ES-I3 (cell line): ENCODE measurements around the gene MTA1.

Experiments
- H3K36me3 ChIP-seq: 2 replicates; pipeline ENCODE4 v1.6.1; 2013; ENCODE audit warnings: mild to moderate bottlenecking, low read length, control low read depth, moderate library complexity; ENCODE audit not compliant: insufficient read depth
- H3K4me1 ChIP-seq: 2 replicates; pipeline ENCODE4 v1.6.1; 2013; ENCODE audit warnings: mild to moderate bottlenecking, control low read depth, low read length; ENCODE audit not compliant: insufficient read depth
- H3K9ac ChIP-seq: 2 replicates; pipeline ENCODE4 v1.6.1; 2013; ENCODE audit warnings: low read depth, mild to moderate bottlenecking, low read length, moderate library complexity
- H3K9me3 ChIP-seq: 2 replicates; pipeline ENCODE4 v1.6.1; 2013; ENCODE audit warnings: mild to moderate bottlenecking, low read length, moderate library complexity; ENCODE audit not compliant: control insufficient read depth, insufficient read depth

MTA1 gene

GRCh38 chr14:105392131-105393090 is 27.2 kb upstream of the MTA1 start:
- Histone ChIP-seq H3K9ac (no peak overlapping the region), H3K9me3 (no peaks in the 10 kb centered on the region), H3K4me1 (no peaks in the 10 kb centered on the region), H3K36me3 (no peaks in the 10 kb centered on the region)

GRCh38 chr14:105393151-105393550 is 26.5 kb upstream of the MTA1 start:
- no peaks in the 10 kb centered on the region for H3K4me1 ChIP-seq
- H3K36me3 ChIP-seq: no peaks in the 10 kb centered on the region
- H3K9ac ChIP-seq: no peak overlapping the region
- no peaks in the 10 kb centered on the region for H3K9me3 ChIP-seq

GRCh38 chr14:105394714-105395537 is 24.7 kb upstream of the MTA1 start:
- no peaks in the 10 kb centered on the region for H3K4me1 ChIP-seq
- H3K36me3 ChIP-seq: no peaks in the 10 kb centered on the region
- 0 out of 2 replicates have a peak, but pooled peaks cover 5% of the 10 kb centered on the region for H3K9me3 ChIP-seq
- no peak overlapping the region for H3K9ac ChIP-seq

GRCh38 chr14:105395538-105395854 is 24.1 kb upstream of the MTA1 start:
- Histone ChIP-seq H3K9ac (no peak overlapping the region), H3K9me3 (0 out of 2 replicates have a peak, but pooled peaks cover 5% of the 10 kb centered on the region), H3K36me3 (no peaks in the 10 kb centered on the region), H3K4me1 (no peaks in the 10 kb centered on the region)

GRCh38 chr14:105397350-105397931 is 22.2 kb upstream of the MTA1 start:
- peak overlapping the region; percentile 80; the same call in 1 of the 2 replicates for H3K9ac ChIP-seq
- H3K36me3 ChIP-seq: no peaks in the 10 kb centered on the region; the same call in 1 of the 2 replicates
- H3K9me3 ChIP-seq: peaks cover 9% of the 10 kb centered on the region
- no peaks in the 10 kb centered on the region for H3K4me1 ChIP-seq

- no peaks in the 10 kb centered on the region for H3K4me1 ChIP-seq
- H3K9ac ChIP-seq: peak within 1 kb of the TSS; percentile 80
- peaks cover 9% of the 10 kb centered on the region for H3K9me3 ChIP-seq
- no peaks in the 10 kb centered on the region; the same call in 1 of the 2 replicates for H3K36me3 ChIP-seq
Measured at GRCh38 chr14:105398044-105398725, 21.4 kb upstream of the MTA1 start, which contains the start of gene TEX22. TEX22 (plus strand) TSS chr14:105398538; CDS start chr14:105399341, 803 bp downstream.

- Histone ChIP-seq H3K9me3 (peaks cover 9% of the 10 kb centered on the region), H3K9ac (peak overlapping the region; percentile 80), H3K4me1 (no peaks in the 10 kb centered on the region)
Measured at GRCh38 chr14:105398726-105399465, 20.7 kb upstream of the MTA1 start.

GRCh38 chr14:105399466-105399775 is 20.2 kb upstream of the MTA1 start:
- no peaks in the 10 kb centered on the region for H3K4me1 ChIP-seq
- H3K9me3 ChIP-seq: peaks cover 9% of the 10 kb centered on the region
- H3K9ac ChIP-seq: peak overlapping the region; percentile 80; the same call in 1 of the 2 replicates
- no peaks in the 10 kb centered on the region; the same call in 1 of the 2 replicates for H3K36me3 ChIP-seq

More at GRCh38 chr14:105398726-105399465, 20.7 kb upstream of the MTA1 start:
- H3K36me3 ChIP-seq: no peaks in the 10 kb centered on the region; the same call in 1 of the 2 replicates

GRCh38 chr14:105400016-105400415 is 19.6 kb upstream of the MTA1 start:
- Histone ChIP-seq H3K4me1 (no peaks in the 10 kb centered on the region), H3K9ac (no peak overlapping the region), H3K36me3 (no peaks in the 10 kb centered on the region; the same call in 1 of the 2 replicates), H3K9me3 (peaks cover 9% of the 10 kb centered on the region)

- Histone ChIP-seq H3K9ac (no peak overlapping the region), H3K9me3 (peaks cover 11% of the 10 kb centered on the region), H3K36me3 (no peaks in the 10 kb centered on the region; the same call in 1 of the 2 replicates), H3K4me1 (no peaks in the 10 kb centered on the region)
Measured at GRCh38 chr14:105401699-105402098, 17.9 kb upstream of the MTA1 start.

- Histone ChIP-seq H3K9ac (no peak overlapping the region), H3K4me1 (no peaks in the 10 kb centered on the region), H3K9me3 (peaks cover 3% of the 10 kb centered on the region; the same call in 1 of the 2 replicates), H3K36me3 (no peaks in the 10 kb centered on the region)
Measured at GRCh38 chr14:105408592-105408991, 11.0 kb upstream of the MTA1 start.

- Histone ChIP-seq H3K9me3 (0 out of 2 replicates have a peak, but pooled peaks cover 3% of the 10 kb centered on the region), H3K4me1 (no peaks in the 10 kb centered on the region; the same call in 1 of the 2 replicates), H3K36me3 (no peaks in the 10 kb centered on the region), H3K9ac (no peak overlapping the region)
Measured at GRCh38 chr14:105409364-105409763, 10.3 kb upstream of the MTA1 start.

GRCh38 chr14:105410642-105411016 is 9.0 kb upstream of the MTA1 start:
- Histone ChIP-seq H3K4me1 (no peaks in the 10 kb centered on the region; the same call in 1 of the 2 replicates), H3K9ac (peak overlapping the region; percentile 55), H3K9me3 (0 out of 2 replicates have a peak, but pooled peaks cover 2% of the 10 kb centered on the region), H3K36me3 (no peaks in the 10 kb centered on the region)
